ENCODE data around the gene PPP2R5A. TPM values are rescaled to one million over a fixed set of nuclear protein-coding genes. Genes with fewer than 3 reads are reported as not detected.

PPP2R5A gene
- total RNA-seq, 1 experiment from 2014 or later = 45.2 TPM

DNA sequence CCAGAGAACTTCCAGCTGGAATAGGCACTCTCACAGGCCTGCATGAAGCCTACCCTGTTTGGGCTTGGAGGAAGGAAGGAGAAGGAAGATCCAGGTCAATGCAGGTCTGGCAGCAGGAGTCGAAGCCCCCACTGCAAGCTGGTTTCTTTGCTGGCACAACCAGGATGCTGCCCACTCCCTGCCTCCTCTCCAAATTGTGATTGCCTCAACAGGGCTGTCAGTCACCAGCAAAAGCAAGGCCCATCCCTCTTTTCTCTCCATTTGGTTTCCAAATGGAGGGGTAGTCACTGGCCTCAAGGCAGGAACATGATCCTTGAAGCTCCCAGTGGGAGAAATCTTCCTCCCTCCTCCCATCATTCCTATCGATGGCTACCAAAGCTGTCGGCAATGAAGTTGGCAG is 92.4 kb downstream of the PPP2R5A start:
- Mint-ChIP-seq H3K27ac (ENCODE audit: unreplicated experiment) (no peak overlapping the region), H3K36me3 (ENCODE audit: insufficient read depth, unreplicated experiment) (peaks cover 4% of the 10 kb centered on the region), H3K9me3 (ENCODE audit: low read depth, unreplicated experiment) (peaks cover 2% of the 10 kb centered on the region), H3K4me3 (ENCODE audit: low read depth, unreplicated experiment) (no peak overlapping the region), H3K4me1 (ENCODE audit: low read depth, unreplicated experiment) (no peaks in the 10 kb centered on the region), H3K27me3 (ENCODE audit: unreplicated experiment) (no peaks in the 10 kb centered on the region)
- intact Hi-C loops (cut with micrococcal nuclease; ENCODE audit: unreplicated experiment) = no loop called here
- TF ChIP-seq, protein P1, sequence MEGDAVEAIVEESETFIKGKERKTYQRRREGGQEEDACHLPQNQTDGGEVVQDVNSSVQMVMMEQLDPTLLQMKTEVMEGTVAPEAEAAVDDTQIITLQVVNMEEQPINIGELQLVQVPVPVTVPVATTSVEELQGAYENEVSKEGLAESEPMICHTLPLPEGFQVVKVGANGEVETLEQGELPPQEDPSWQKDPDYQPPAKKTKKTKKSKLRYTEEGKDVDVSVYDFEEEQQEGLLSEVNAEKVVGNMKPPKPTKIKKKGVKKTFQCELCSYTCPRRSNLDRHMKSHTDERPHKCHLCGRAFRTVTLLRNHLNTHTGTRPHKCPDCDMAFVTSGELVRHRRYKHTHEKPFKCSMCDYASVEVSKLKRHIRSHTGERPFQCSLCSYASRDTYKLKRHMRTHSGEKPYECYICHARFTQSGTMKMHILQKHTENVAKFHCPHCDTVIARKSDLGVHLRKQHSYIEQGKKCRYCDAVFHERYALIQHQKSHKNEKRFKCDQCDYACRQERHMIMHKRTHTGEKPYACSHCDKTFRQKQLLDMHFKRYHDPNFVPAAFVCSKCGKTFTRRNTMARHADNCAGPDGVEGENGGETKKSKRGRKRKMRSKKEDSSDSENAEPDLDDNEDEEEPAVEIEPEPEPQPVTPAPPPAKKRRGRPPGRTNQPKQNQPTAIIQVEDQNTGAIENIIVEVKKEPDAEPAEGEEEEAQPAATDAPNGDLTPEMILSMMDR (IDR thresholded peaks at IDR 0.05; ENCODE audit: unreplicated experiment) = no peak
- no peak for DNase-seq
- CTCF ChIA-PET = no interaction called here
- BruUV-seq (replicated peaks) = no TSS peak

- H3K9me3 Mint-ChIP-seq (ENCODE audit: low read depth, unreplicated experiment) = no peaks in the 10 kb centered on the region
- no peak overlapping the region for H3K4me3 Mint-ChIP-seq (ENCODE audit: low read depth, unreplicated experiment)
- H3K27ac Mint-ChIP-seq (ENCODE audit: unreplicated experiment) = no peak overlapping the region
- TF ChIP-seq, protein P1 (IDR thresholded peaks at IDR 0.05; ENCODE audit: unreplicated experiment) = no peak
- no TSS peak for BruUV-seq (replicated peaks)
- CTCF ChIA-PET = no interaction called here
- intact Hi-C loops (cut with micrococcal nuclease; ENCODE audit: unreplicated experiment) = no loop called here
- peaks cover 6% of the 10 kb centered on the region for H3K36me3 Mint-ChIP-seq (ENCODE audit: insufficient read depth, unreplicated experiment)
- H3K27me3 Mint-ChIP-seq (ENCODE audit: unreplicated experiment) = no peaks in the 10 kb centered on the region
- no peaks in the 10 kb centered on the region for H3K4me1 Mint-ChIP-seq (ENCODE audit: low read depth, unreplicated experiment)
- no peak for DNase-seq
These were observed 94.2 kb downstream of the PPP2R5A start for GRCh38 chr1:212379366-212379765.

- no peak for DNase-seq
- no TSS peak for BruUV-seq (replicated peaks)
- intact Hi-C loops (cut with micrococcal nuclease; ENCODE audit: unreplicated experiment) = no loop called here
- Mint-ChIP-seq H3K27me3 (ENCODE audit: unreplicated experiment) (no peaks in the 10 kb centered on the region), H3K4me1 (ENCODE audit: low read depth, unreplicated experiment) (no peaks in the 10 kb centered on the region), H3K4me3 (ENCODE audit: low read depth, unreplicated experiment) (no peak overlapping the region), H3K36me3 (ENCODE audit: insufficient read depth, unreplicated experiment) (peaks cover 8% of the 10 kb centered on the region), H3K27ac (ENCODE audit: unreplicated experiment) (no peak overlapping the region), H3K9me3 (ENCODE audit: low read depth, unreplicated experiment) (no peaks in the 10 kb centered on the region)
- CTCF ChIA-PET = no interaction called here
- TF ChIP-seq, protein P1 (IDR thresholded peaks at IDR 0.05; ENCODE audit: unreplicated experiment) = no peak
These were observed 96.3 kb downstream of the PPP2R5A start for GRCh38 chr1:212381397-212382035.

DNA sequence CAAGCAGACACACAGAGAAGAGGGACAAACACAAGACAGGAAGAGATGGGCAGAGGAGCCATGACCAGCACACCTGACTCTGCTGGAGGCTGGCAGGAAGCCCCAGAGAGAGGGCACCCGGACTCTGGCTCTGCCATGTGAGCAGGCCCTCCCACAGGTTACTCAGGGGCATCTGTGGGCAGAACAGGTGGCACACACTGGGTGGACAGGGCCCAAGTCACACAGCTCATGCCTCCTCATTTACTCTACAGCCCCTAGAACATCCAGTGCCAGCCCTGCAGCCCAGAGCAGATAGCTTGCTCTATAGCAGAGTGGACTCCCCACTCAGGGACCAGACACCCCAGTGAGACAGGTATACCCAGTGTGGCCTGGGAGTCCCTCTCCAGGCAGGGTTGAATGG is 100.8 kb downstream of the PPP2R5A start:
- H3K36me3 Mint-ChIP-seq (ENCODE audit: insufficient read depth, unreplicated experiment) = peaks cover 4% of the 10 kb centered on the region
- no peak overlapping the region for H3K27ac Mint-ChIP-seq (ENCODE audit: unreplicated experiment)
- CTCF ChIA-PET = interaction anchor here (1.1 kb wide), 1 partner anchor 70 kb away, joined by 3 read pairs; no protein-coding TSS in a partner anchor
- peaks cover 3% of the 10 kb centered on the region for H3K9me3 Mint-ChIP-seq (ENCODE audit: low read depth, unreplicated experiment)
- H3K4me3 Mint-ChIP-seq (ENCODE audit: low read depth, unreplicated experiment) = no peak overlapping the region
- intact Hi-C loops (cut with micrococcal nuclease; ENCODE audit: unreplicated experiment) = no loop called here
- no peaks in the 10 kb centered on the region for H3K27me3 Mint-ChIP-seq (ENCODE audit: unreplicated experiment)
- H3K4me1 Mint-ChIP-seq (ENCODE audit: low read depth, unreplicated experiment) = no peaks in the 10 kb centered on the region
- TF ChIP-seq, protein P1 (IDR thresholded peaks at IDR 0.05; ENCODE audit: unreplicated experiment) = no peak
- no peak for DNase-seq
- BruUV-seq (replicated peaks) = no TSS peak

Measured in Calu3 (cell line).